Measurements from ENCODE around the gene IFNA5.

Gene IFNA5

GRCh38 chr9:21294364-21294774 is 10.7 kb downstream of the IFNA5 start:
- DNase-seq (ENCODE audit: low read depth): no peak

DNA sequence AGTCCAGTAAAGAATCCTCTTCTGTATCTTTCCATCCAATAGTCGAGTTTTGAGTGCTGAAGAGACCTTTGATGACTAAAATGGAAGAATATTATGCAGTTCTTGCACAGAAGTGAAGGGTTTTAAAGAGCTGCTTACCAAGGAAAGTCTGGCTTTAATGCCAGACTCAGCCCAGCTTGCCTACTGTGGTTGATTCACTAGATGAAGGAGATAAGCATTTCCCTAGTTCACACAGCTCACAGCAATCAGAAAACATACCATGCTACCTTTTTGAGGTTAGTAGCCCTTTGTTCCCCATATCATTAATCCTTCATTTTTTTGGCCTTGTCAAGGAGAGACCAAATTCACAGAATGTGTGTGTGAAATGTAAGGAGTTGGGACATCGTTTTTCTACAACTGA is 15.3 kb downstream of the IFNA5 start:
- DNase-seq (ENCODE audit: low read depth): no peak

GRCh38 chr9:21287280-21287679 is 17.8 kb downstream of the IFNA5 start:
- DNase-seq (ENCODE audit: low read depth): no peak

DNA sequence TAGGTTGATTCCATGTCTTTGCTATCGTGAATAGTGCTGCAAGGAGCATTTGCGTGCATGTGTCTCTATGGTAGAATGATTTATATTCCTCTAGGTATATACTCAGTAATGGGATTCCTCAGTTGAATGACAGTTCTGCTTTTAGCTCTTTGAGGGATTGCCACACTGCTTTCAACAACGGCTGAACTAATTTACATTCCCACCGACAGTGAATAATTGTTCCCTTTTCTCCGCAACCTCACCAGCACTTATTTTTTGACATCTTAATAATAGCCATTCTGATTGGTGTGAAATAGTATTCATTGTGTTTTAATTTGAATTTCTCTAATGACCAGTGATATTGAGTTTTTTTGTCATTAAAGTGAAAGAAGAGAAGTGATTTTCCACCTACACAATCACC is 18.5 kb downstream of the IFNA5 start:
- DNase-seq (ENCODE audit: low read depth): no peak

- DNase-seq (ENCODE audit: low read depth): no peak
These were observed 19.0 kb downstream of the IFNA5 start for GRCh38 chr9:21286099-21286498.

DNA sequence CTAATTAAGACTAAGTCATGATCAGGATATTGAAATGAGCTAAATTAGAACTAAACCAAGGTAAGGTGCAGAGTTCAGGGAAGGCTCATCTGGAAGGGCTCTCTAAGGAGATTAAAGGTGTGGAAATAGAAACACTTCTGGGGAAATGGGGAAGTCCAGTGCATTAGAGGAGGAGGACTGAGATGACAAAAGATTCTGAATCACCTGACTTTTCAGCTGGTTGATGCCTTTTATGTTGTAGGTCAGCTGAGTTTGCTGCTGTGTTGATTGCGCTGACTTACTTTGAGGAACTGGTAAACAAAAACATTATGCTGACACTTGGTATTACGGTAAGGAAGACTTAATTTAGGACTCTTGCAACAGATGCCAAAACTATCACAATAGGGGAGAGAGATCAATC is 23.8 kb downstream of the IFNA5 start:
- no peak for DNase-seq (ENCODE audit: low read depth)

DNA sequence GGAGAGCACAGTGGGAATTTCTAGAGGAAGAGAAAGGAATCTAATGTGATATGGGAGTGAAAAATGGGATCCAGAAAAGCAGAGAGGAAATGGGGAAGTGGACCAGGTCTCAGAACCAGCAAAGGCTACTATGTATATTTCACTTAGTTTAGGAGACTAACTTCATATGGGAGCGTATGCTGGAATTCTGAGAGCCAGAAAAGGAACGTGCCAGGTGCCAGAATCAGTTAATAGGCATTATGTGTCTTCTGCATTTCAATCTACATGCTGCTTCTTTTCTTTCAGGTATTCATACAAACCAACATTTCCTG is 36.8 kb downstream of the IFNA5 start:
- DNase-seq (ENCODE audit: low read depth): no peak

DNA sequence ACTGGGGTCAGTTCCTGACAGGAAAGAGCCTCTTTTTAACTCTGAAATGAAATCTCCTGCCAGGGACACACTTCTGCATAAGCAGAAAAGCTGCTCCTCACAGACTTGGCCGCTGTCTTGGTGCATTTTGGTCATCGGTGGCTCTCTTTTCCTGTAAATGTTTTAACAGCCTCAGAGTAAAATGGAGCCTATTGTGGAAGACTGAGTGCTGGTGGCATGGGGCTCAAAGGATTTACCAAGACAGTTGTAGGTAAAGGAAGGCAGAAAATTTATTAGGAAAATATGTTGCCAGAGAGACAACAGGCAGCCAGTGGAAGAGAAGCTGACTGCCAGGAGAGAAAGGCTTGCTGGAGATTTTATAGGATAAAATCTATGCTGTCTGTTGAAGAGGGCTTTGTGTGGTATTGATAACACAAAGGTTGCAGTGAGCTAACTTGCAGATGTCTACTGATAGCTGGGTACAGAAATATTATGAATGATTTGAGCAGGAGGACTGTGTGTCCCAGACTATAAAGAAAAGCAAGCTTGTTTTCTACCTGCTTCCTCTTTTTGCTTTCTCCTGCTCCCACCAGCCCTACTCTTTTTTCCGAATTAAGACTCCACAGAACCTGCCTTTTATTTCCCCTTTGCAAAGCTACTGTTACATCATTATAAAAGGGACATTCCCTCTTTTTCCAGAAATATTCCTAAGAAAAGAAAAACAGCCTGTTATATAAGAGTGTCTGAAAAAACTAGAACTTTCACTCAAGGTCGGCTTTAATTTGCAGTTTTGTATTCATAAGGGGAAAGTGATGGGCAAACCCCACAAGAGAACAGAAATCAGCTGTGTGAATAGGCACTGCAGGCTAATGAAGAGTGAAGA is 37.4 kb downstream of the IFNA5 start:
- no peak for DNase-seq (ENCODE audit: low read depth)

DNA sequence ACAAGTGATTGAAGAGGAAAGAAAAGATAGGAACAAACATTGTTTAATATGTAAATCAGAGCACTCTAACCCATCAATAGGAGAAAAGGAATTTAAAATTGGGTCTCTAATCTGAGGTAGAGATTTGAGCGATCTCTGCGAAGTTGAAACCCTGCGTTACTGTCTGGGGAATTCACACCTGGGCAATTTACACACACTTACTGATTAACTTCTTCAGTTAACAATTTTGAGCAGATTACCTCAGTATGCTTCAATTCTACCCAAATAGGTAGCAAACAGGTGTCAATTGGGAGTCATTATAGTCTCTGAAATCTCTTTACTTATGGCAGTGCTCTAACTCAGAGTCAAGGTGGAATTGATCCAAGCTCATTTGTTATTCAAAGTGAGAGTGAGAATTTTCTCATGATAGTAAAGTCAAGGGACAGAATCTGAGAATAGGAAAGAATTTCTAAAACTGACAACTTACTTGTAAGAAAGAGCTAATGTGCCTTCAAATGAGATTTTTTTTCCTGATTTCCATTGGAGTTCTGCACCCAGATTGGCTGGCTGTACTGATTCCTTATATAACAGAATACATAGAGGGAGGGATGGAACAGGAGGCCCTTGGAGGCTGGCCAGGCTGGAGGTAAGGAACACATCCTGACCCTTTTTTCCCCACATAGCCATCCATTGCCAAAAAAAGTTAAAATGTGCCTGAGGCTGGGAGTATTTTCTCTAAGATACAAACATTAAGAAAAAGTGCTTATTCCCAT is 38.2 kb downstream of the IFNA5 start:
- DNase-seq (ENCODE audit: low read depth): no peak

DNA sequence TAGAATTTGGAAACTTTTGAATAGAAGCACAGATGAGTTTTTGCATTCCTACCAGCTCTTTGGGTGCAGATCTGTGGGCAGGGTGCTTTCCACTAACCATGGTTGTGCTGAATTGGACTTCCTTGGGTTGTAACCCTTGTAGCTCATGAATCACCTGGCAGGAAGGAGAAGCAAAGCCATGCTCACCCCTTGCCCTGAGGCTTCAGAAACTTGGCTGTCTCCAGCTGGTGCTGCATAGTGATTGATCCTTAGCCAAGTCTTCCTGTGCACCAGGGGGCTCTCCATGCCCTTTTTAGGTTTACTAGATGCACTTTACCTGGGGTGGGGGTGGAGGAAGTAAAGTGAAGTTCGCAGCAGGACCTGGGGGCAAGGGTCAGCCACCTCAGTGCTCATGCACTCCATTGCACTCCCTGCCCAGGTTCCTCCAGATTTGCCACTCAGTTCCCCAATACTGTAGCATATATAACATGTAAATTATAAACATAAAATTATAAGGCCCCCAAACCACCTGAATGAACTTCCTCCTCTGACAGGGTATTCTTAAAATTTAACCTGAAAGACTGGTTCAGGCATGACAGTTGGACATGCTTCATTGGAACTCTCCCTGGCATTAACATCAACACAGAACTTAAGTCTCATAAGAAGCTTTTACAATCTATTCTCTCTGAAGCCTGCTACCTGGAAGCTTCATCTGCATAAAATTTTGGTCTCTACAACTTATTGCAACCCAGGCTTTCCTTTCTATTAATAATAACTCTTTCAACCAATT is 39.5 kb downstream of the IFNA5 start:
- DNase-seq (ENCODE audit: low read depth): no peak

GRCh38 chr9:21255538-21256212 is 49.4 kb downstream of the IFNA5 start:
- DNase-seq (ENCODE audit: low read depth): no peak

Data from HS-27A (cell line).